Pancreas (tissue), 10 donors: Measurements from ENCODE around the gene ANKRD36C. TPM values are rescaled to one million over a fixed set of nuclear protein-coding genes. Genes with fewer than 3 reads are reported as not detected.
A peak's percentile ranks its signal among the peaks of the same experiment; 100 is the strongest.
"Not testable (repeated sequence)": the region's sequence is repeated elsewhere in the genome, so short reads cannot be mapped to it uniquely, and the experiment has no call there.

Source experiments
- ATAC-seq, 4 donors: fragments of 200-7000 bp; cut with Tn5 transposase; one replicate each; pipeline versions ENCODE4 v1.8.0 to v1.9.1; 2020; ENCODE audit warnings: mild to moderate bottlenecking in 4 of 4, moderate library complexity in 4 of 4
- DNase-seq, 6 donors: peaks; one replicate each; pipeline ENCODE4 v3.0.0-alpha.2; 2020
- FAIRE-seq: peaks from 2 replicates; lab custom pipeline; 2012; peaks lifted over from hg19 to GRCh38; lab: Jason Lieb, UNC
- H3K27ac ChIP-seq, 4 donors: fragments of 200-600 bp; sonication (generic); 1 replicate in 3 of 4; 2 replicates in 1 of 4; pipeline versions ENCODE4 v1.5.0 to v1.8.0; 2020
- H3K27me3 ChIP-seq, 4 donors: fragments of 200-600 bp; one replicate each; pipeline ENCODE4 v1.8.0; 2021
- H3K36me3 ChIP-seq, 3 donors: fragments of 200-600 bp; sonication (generic) in 1 of 3; one replicate each; pipeline versions ENCODE4 v1.5.0 to v1.8.0; 2020 to 2021
- H3K4me1 ChIP-seq, 3 donors: fragments of 200-600 bp; one replicate each; pipeline ENCODE4 v1.8.0; 2021
- H3K4me3 ChIP-seq, 4 donors: fragments of 200-600 bp; sonication (generic) in 2 of 4; one replicate each; pipeline versions ENCODE4 v1.5.0 to v1.8.0; 2020 to 2021
- H3K9me3 ChIP-seq, 4 donors: fragments of 200-600 bp; one replicate each; pipeline ENCODE4 v1.8.0; 2021
- CTCF ChIP-seq, 4 donors: fragments of 200-600 bp; sonication (generic) in 3 of 4; IDR thresholded peaks; one replicate each; pipeline versions ENCODE4 v1.5.0 to v1.8.0; 2021; ENCODE audit warnings: antibody characterized with exemption in 4 of 4
- WGBS, 2 donors: extraction: QIAGEN DNeasy Blood & Tissue Kit; methylation state at CpG; one replicate each; pipeline ENCODE4 v1.1.7; 2013; 5-methylcytosine and 5-hydroxymethylcytosine counted together
- intact Hi-C, 3 donors: fragments of 100-400 bp; cut with DNase I; formaldehyde crosslinking; loops; one replicate each; pipeline versions ENCODE4 v1.11.1 to v1.14.2; 2022
- polyA plus RNA-seq, 2 donors: library from polyadenylated mRNA; stranded (reverse); fragments of 200-250 nt; gene quantifications; one replicate each; pipeline ENCODE4 v1.2.3, GENCODE V29; 2013
- total RNA-seq, 6 donors: library from RNA; stranded (reverse); fragmentation: NEBNext Ultra II Directional in 4 of 6; extraction: Animal tissue kit (Norgen Biotek cat#: 25700) in 4 of 6; gene quantifications; one replicate each; pipeline versions ENCODE4 v1.2.1 to v1.2.4, GENCODE V29; 2021 to 2023
- donor health status: healthy with polysubstance abuse.
- donor health status: DM: no; HTN: no; CAD: no; lungs with moderate emphysema.
- donor health status: DM: no; HTN: no; CAD: no.
- donor health status: control.
- donor health status: control.
- donor health status: Bipolar disorder and iron deficiency.
- donor health status: DM: yes; HTN: yes; CAD: no.
- donor health status: DM: no; HTN: no; CAD: no.
- donor health status: DM: no; HTN: no; CAD: no.
- donor health status: DM: yes; HTN: yes; CAD: no.

The ANKRD36C gene
- total and polyA plus RNA-seq, 8 donors: 2.2 to 36.2 (median 11.6) TPM

- Histone ChIP-seq H3K36me3 (no peaks in the 10 kb centered on the region), H3K4me1 (no peaks in the 10 kb centered on the region), H3K4me3 (no peak overlapping the region), H3K27me3 (no peaks in the 10 kb centered on the region), H3K27ac (no peak overlapping the region), H3K9me3 (no peaks in the 10 kb centered on the region)
- FAIRE-seq (no peak), DNase-seq (peak in 2 of 6 donors; percentile 50), ATAC-seq (no peak)
- no peak for TF ChIP-seq CTCF (IDR thresholded peaks at IDR 0.05)
- intact Hi-C loops: no loop called here
- WGBS, 2 donors: 80 to 91% methylated on average over 25 to 27 of the region's 27 CpGs
These were observed 32.9 kb upstream of the ANKRD36C start for GRCh38 chr2:96024336-96025193.

- FAIRE-seq, H3K27me3 ChIP-seq, ATAC-seq, H3K4me1 ChIP-seq, H3K27ac ChIP-seq, H3K9me3 ChIP-seq, intact Hi-C loops, H3K4me3 ChIP-seq, H3K36me3 ChIP-seq: not testable (repeated sequence)
- 86 to 94% methylated on average over 6 to 7 of the region's 7 CpGs for WGBS, 2 donors
- DNase-seq: peak in 1 of 6 donors; percentile 33
These were observed 32.1 kb upstream of the ANKRD36C start for GRCh38 chr2:96023701-96024100.

- H3K4me1 ChIP-seq, intact Hi-C loops, H3K9me3 ChIP-seq, FAIRE-seq, H3K4me3 ChIP-seq, H3K27ac ChIP-seq, H3K27me3 ChIP-seq, H3K36me3 ChIP-seq: not testable (repeated sequence)
- DNase-seq (peak; percentile 77 to 89 (median 86)), ATAC-seq (peak; percentile 90 to 99 (median 97))
- peak; percentile 70 to 80 (median 74) for TF ChIP-seq CTCF (IDR thresholded peaks at IDR 0.05)
- 47 to 54% methylated on average over 14 to 15 of the region's 19 CpGs for WGBS, 2 donors
These were observed 31.2 kb upstream of the ANKRD36C start for GRCh38 chr2:96022701-96023447.

GRCh38 chr2:96022126-96022525, 30.5 kb upstream of the ANKRD36C start:
- peak in 1 of 6 donors; percentile 42 for DNase-seq
- not testable (repeated sequence) for H3K27ac ChIP-seq, H3K4me1 ChIP-seq

GRCh38 chr2:96021142-96021541, 29.5 kb upstream of the ANKRD36C start:
- H3K9me3 ChIP-seq, FAIRE-seq, H3K36me3 ChIP-seq, H3K27ac ChIP-seq, H3K4me1 ChIP-seq, intact Hi-C loops, H3K4me3 ChIP-seq, ATAC-seq, H3K27me3 ChIP-seq: not testable (repeated sequence)
- peak in 1 of 6 donors; percentile 42 for DNase-seq
- 82 to 90% methylated on average over 4 of the region's 4 CpGs for WGBS, 2 donors

More at GRCh38 chr2:96022126-96022525, 30.5 kb upstream of the ANKRD36C start:
- H3K27me3 ChIP-seq, FAIRE-seq, ATAC-seq, H3K4me3 ChIP-seq, H3K9me3 ChIP-seq, H3K36me3 ChIP-seq, intact Hi-C loops: not testable (repeated sequence)
- 79 to 84% methylated on average over 7 of the region's 7 CpGs for WGBS, 2 donors

GRCh38 chr2:96019909-96020590, 28.4 kb upstream of the ANKRD36C start:
- H3K9me3 ChIP-seq, H3K4me1 ChIP-seq, H3K27me3 ChIP-seq, DNase-seq, FAIRE-seq, H3K27ac ChIP-seq, H3K4me3 ChIP-seq, H3K36me3 ChIP-seq, ATAC-seq: not testable (repeated sequence)
- intact Hi-C loops: loop anchor here in 1 of 3 donors (10.0 kb wide), 1 partner anchor 105 kb away; no protein-coding TSS in a partner anchor
- WGBS, 2 donors: 80 to 83% methylated on average over 3 to 4 of the region's 9 CpGs

- 31 to 53% methylated on average over 3 of the region's 4 CpGs for WGBS, 2 donors
These were observed 24.7 kb upstream of the ANKRD36C start for GRCh38 chr2:96016321-96016720.

GRCh38 chr2:96012792-96013264, 21.2 kb upstream of the ANKRD36C start:
- H3K4me1 ChIP-seq, H3K4me3 ChIP-seq, FAIRE-seq, ATAC-seq, H3K27me3 ChIP-seq, DNase-seq, H3K9me3 ChIP-seq, H3K36me3 ChIP-seq, H3K27ac ChIP-seq: not testable (repeated sequence)
- 67 to 72% methylated on average over 1 of the region's 1 CpG for WGBS, 2 donors
- intact Hi-C loops: loop anchor here in 1 of 3 donors (10.0 kb wide), 1 partner anchor 112 kb away; no protein-coding TSS in a partner anchor

More at GRCh38 chr2:96016321-96016720, 24.7 kb upstream of the ANKRD36C start:
- ATAC-seq: peak in 3 of 4 donors; percentile 47 to 72 (median 66)
- H3K9me3 ChIP-seq, H3K4me1 ChIP-seq, H3K27ac ChIP-seq, H3K36me3 ChIP-seq, H3K4me3 ChIP-seq, FAIRE-seq, H3K27me3 ChIP-seq, DNase-seq: not testable (repeated sequence)
- intact Hi-C loops: loop anchor here in 1 of 3 donors (10.0 kb wide), 1 partner anchor 108 kb away; no protein-coding TSS in a partner anchor
